IMR-90 (cell line): ENCODE data around the gene INPP5E. TPM values are rescaled to one million over a fixed set of nuclear protein-coding genes. Genes with fewer than 3 reads are reported as not detected.

Source experiments
- ATAC-seq: fragments of 200-7000 bp; cut with Tn5 transposase; 2 replicates; pipeline ENCODE4 v1.9.1; 2020; ENCODE audit warnings: low read depth, mild to moderate bottlenecking, moderate library complexity
- BruUV-seq: library from RNA; stranded (reverse); fragments of 400-500 nt; replicated peaks from 2 replicates; lab custom pipeline; 2021; lab: Mats Ljungman, UMichigan
- CTCF ChIA-PET: fragments of 300-600 bp; formaldehyde crosslinking; extraction: SDS; loops from one replicate; lab custom pipeline; 2021; ENCODE audit warnings: antibody characterized with exemption; lab: Yijun Ruan, JAX
- POLR2A ChIA-PET: fragments of 300-600 bp; sonication (Branson Sonifier 250); formaldehyde crosslinking; loops from one replicate; lab custom pipeline; 2022; ENCODE audit warnings: antibody characterized with exemption; ENCODE audit not compliant: unreplicated experiment; lab: Charles Lee
- DNase-seq: peaks from one replicate; pipeline ENCODE4 v3.0.0; 2013
- H2AFZ ChIP-seq: replicated peaks from 2 replicates; pipeline ENCODE3; 2013; ENCODE audit warnings: low read length, mild to moderate bottlenecking; ENCODE audit not compliant: poor library complexity
- H2AK5ac ChIP-seq: 2 replicates; pipeline ENCODE4 v1.6.1; 2013; ENCODE audit warnings: low read depth, low read length, inconsistent platforms
- H2AK9ac ChIP-seq: replicated peaks from 2 replicates; pipeline ENCODE3; 2013; ENCODE audit warnings: mild to moderate bottlenecking, low read depth, low read length, moderate library complexity; ENCODE audit not compliant: poor library complexity
- H2BK120ac ChIP-seq: 2 replicates; pipeline ENCODE4 v1.6.1; 2013; ENCODE audit warnings: low read depth, low read length, inconsistent platforms
- H2BK15ac ChIP-seq: 3 replicates; pipeline ENCODE4 v1.6.1; 2013; ENCODE audit warnings: low read depth, low read length, inconsistent platforms
- H2BK20ac ChIP-seq: 2 replicates; pipeline ENCODE4 v1.6.1; 2013; ENCODE audit warnings: low read depth, mild to moderate bottlenecking, inconsistent platforms, low read length, moderate library complexity
- H2BK5ac ChIP-seq: 2 replicates; pipeline ENCODE4 v1.6.1; 2013; ENCODE audit warnings: mild to moderate bottlenecking, low read depth, low read length, inconsistent platforms; ENCODE audit not compliant: poor library complexity, severe bottlenecking
- H3K14ac ChIP-seq: replicated peaks from 2 replicates; pipeline ENCODE4 v1.6.1; 2013; ENCODE audit warnings: low read depth, low read length, inconsistent platforms
- H3K18ac ChIP-seq: 2 replicates; pipeline ENCODE4 v1.6.1; 2013; ENCODE audit warnings: low read depth, low read length, control low read depth
- H3K23ac ChIP-seq: 2 replicates; pipeline ENCODE4 v1.6.1; 2013; ENCODE audit warnings: low read depth, low read length, inconsistent platforms
- H3K27ac ChIP-seq: 2 replicates; pipeline ENCODE4 v1.5.1; 2013; ENCODE audit warnings: mild to moderate bottlenecking, control low read depth, low read length; ENCODE audit not compliant: insufficient read depth
- H3K27me3 ChIP-seq: 2 replicates; pipeline ENCODE4 v1.6.1; 2013; ENCODE audit warnings: low read length; ENCODE audit not compliant: control insufficient read depth, insufficient read depth
- H3K36me3 ChIP-seq: 2 replicates; pipeline ENCODE4 v1.6.1; 2013; ENCODE audit warnings: low read length, mixed read lengths; ENCODE audit not compliant: control insufficient read depth, insufficient read depth
- H3K4ac ChIP-seq: 2 replicates; pipeline ENCODE4 v1.6.1; 2013; ENCODE audit warnings: low read depth, low read length, inconsistent platforms
- H3K4me1 ChIP-seq: 2 replicates; pipeline ENCODE4 v1.6.1; 2013; ENCODE audit warnings: low read length, mixed read lengths; ENCODE audit not compliant: control insufficient read depth, insufficient read depth
- H3K4me2 ChIP-seq: 2 replicates; pipeline ENCODE4 v1.6.1; 2013; ENCODE audit warnings: low read depth, mild to moderate bottlenecking, control low read depth, low read length, moderate library complexity
- H3K4me3 ChIP-seq: 2 replicates; pipeline ENCODE4 v1.5.1; 2013; ENCODE audit warnings: low read depth, mild to moderate bottlenecking, control low read depth, low read length, moderate library complexity; ENCODE audit not compliant: insufficient read depth
- H3K56ac ChIP-seq: 2 replicates; pipeline ENCODE4 v1.6.1; 2013; ENCODE audit warnings: low read length, inconsistent platforms; ENCODE audit not compliant: insufficient read depth; ENCODE audit errors: extremely low read depth
- H3K79me1 ChIP-seq, 2 experiments: 2 replicates each; pipeline ENCODE4 v1.6.1; 2013; ENCODE audit warnings: low read length in 2 of 2, inconsistent platforms in 1 of 2, low read depth in 1 of 2
- H3K9ac ChIP-seq: 2 replicates; pipeline ENCODE4 v1.6.1; 2013; ENCODE audit warnings: low read depth, low read length, control low read depth
- H3K9me1 ChIP-seq: 2 replicates; pipeline ENCODE4 v1.6.1; 2013; ENCODE audit warnings: low read length, inconsistent platforms; ENCODE audit not compliant: insufficient read depth
- H3K9me3 ChIP-seq: 2 replicates; pipeline ENCODE4 v1.6.1; 2013; ENCODE audit warnings: low read length; ENCODE audit not compliant: control insufficient read depth, insufficient read depth
- H4K20me1 ChIP-seq: 2 replicates; pipeline ENCODE4 v1.6.1; 2013; ENCODE audit warnings: low read length, inconsistent platforms; ENCODE audit not compliant: insufficient read depth
- H4K5ac ChIP-seq: 2 replicates; pipeline ENCODE4 v1.6.1; 2013; ENCODE audit warnings: mild to moderate bottlenecking, low read depth, low read length, control low read depth
- H4K8ac ChIP-seq, 2 experiments: 2 replicates each; pipeline ENCODE4 v1.6.1; 2013; ENCODE audit warnings: low read depth in 2 of 2, low read length in 2 of 2, control low read depth in 1 of 2, inconsistent platforms in 1 of 2
- H4K91ac ChIP-seq: 2 replicates; pipeline ENCODE4 v1.6.1; 2013; ENCODE audit warnings: low read depth, low read length, inconsistent platforms; ENCODE audit not compliant: insufficient read depth
- CEBPB ChIP-seq: IDR thresholded peaks from 2 replicates; pipeline ENCODE4 v1.6.1; 2012; ENCODE audit warnings: low read depth, low read length, improper control_type of control experiment
- CHD1 ChIP-seq: IDR thresholded peaks from 2 replicates; pipeline ENCODE4 v1.6.1; 2012; ENCODE audit warnings: low read depth, low read length, improper control_type of control experiment
- FOS ChIP-seq: fragments of 150-350 bp; IDR thresholded peaks from 2 replicates; pipeline ENCODE4 v1.6.1; 2016; ENCODE audit warnings: low read depth, low read length
- MAFK ChIP-seq: IDR thresholded peaks from 2 replicates; pipeline ENCODE4 v1.6.1; 2012; ENCODE audit warnings: low read depth, low read length, improper control_type of control experiment
- MXI1 ChIP-seq: IDR thresholded peaks from 2 replicates; pipeline ENCODE4 v1.6.1; 2012; ENCODE audit warnings: low read depth, mild to moderate bottlenecking, low read length, moderate library complexity, borderline replicate concordance
- NFE2L2 ChIP-seq: fragments of 150-350 bp; IDR thresholded peaks from 2 replicates; pipeline ENCODE4 v1.6.1; 2016; ENCODE audit warnings: low read depth, mild to moderate bottlenecking, low read length
- POLR2A ChIP-seq: IDR thresholded peaks from 2 replicates; pipeline ENCODE4 v1.6.1; 2012; ENCODE audit warnings: mild to moderate bottlenecking, low read depth, low read length
- RAD21 ChIP-seq: IDR thresholded peaks from 2 replicates; pipeline ENCODE4 v1.6.1; 2012; ENCODE audit warnings: low read length, improper control_type of control experiment
- RCOR1 ChIP-seq: IDR thresholded peaks from 2 replicates; pipeline ENCODE4 v1.6.1; 2012; ENCODE audit warnings: mild to moderate bottlenecking, low read length, improper control_type of control experiment; ENCODE audit not compliant: insufficient replicate concordance
- RFX5 ChIP-seq: IDR thresholded peaks from 2 replicates; pipeline ENCODE4 v1.8.0; 2012; ENCODE audit warnings: low read depth, mild to moderate bottlenecking, low read length, moderate library complexity
- SMC3 ChIP-seq: fragments of 150-350 bp; IDR thresholded peaks from 2 replicates; pipeline ENCODE4 v1.6.1; 2016; ENCODE audit warnings: low read depth, mild to moderate bottlenecking, antibody characterized with exemption, low read length, moderate library complexity
- WGBS, 2 experiments: methylation state at CpG; one replicate each; pipeline versions ENCODE4 v1.1.5 to v1.1.7; 2013; ENCODE audit warnings: missing lambda C conversion rate in 2 of 2; ENCODE audit not compliant: insufficient read length in 1 of 2; ENCODE audit errors: extremely low coverage in 2 of 2; 5-methylcytosine and 5-hydroxymethylcytosine counted together
- dilution Hi-C: fragments of 300-500 bp; cut with HindIII; formaldehyde crosslinking; loops from one replicate; pipeline ENCODE4 v1.14.3; 2018; ENCODE audit warnings: low sequenced_read_pairs; ENCODE audit not compliant: unreplicated experiment
- in situ Hi-C: fragments of 300-500 bp; cut with MboI; formaldehyde crosslinking; loops from 3 replicates; pipeline ENCODE4 v1.14.3; 2019; ENCODE audit warnings: low sequenced_read_pairs, inconsistent platforms, mixed read lengths
- intact Hi-C: fragments of 100-400 bp; cut with micrococcal nuclease; formaldehyde crosslinking; loops from 2 replicates; pipeline ENCODE4 v1.10.0; 2022
- polyA plus RNA-seq, 3 experiments: library from polyadenylated mRNA; depleted of rRNA; stranded (reverse); fragments of >200 nt; gene quantifications; 2 replicates each; pipeline ENCODE4 v1.2.3, GENCODE V29; 2012; ENCODE audit warnings: low replicate concordance in 1 of 3
- total RNA-seq: library from RNA; depleted of rRNA; stranded (reverse); fragments of >200 nt; gene quantifications from 2 replicates; pipeline ENCODE4 v1.2.3, GENCODE V29; 2012
- TF ChIP-seq, protein P1 (sequence below): conservative IDR thresholded peaks from 2 replicates; pipeline ENCODE4 v1.5.1; 2012; ENCODE audit warnings: mild to moderate bottlenecking, low read depth, low read length, improper control_type of control experiment
- TF ChIP-seq, protein P2 (sequence below): fragments of 150-350 bp; IDR thresholded peaks from 2 replicates; pipeline ENCODE4 v1.6.1; 2016; ENCODE audit warnings: low read depth, mild to moderate bottlenecking, low read length, moderate library complexity, borderline replicate concordance
- TF ChIP-seq, protein P3 (sequence below): fragments of 150-350 bp; IDR thresholded peaks from 2 replicates; pipeline ENCODE4 v1.6.1; 2017; ENCODE audit warnings: mild to moderate bottlenecking, antibody characterized with exemption, low read length, low read depth

The INPP5E gene
- total and polyA plus RNA-seq, 2 of the 4 experiments (the other 2 are of a cell fraction), result 1.6 to 9.4 TPM

DNA sequence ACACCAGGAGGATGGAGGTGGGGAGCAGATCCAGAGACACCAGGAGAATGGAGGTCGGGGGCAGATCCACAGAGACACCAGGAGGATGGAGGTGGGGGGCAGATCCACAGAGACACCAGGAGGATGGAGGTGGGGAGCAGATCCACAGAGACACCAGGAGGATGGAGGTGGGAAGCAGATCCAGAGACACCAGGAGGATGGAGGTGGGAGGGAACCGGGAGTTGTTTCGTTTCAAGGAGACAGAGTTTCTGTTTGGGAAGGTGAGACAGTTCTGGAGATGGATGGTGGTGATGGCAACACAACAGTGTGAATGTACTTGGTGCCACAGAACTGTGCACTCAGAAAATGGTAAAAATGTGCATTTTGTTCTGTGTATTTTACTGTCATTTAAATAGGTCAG lies 9.0 kb upstream of the INPP5E start:
- no peak overlapping the region for H3K18ac ChIP-seq
- peaks cover 15 to 31% of the 10 kb centered on the region in 2 experiments; a peak in 3 of 4 replicates for H3K79me1 ChIP-seq
- H2AK9ac ChIP-seq, result no peak overlapping the region
- no peak overlapping the region for H4K5ac ChIP-seq
- H3K56ac ChIP-seq, result no peak overlapping the region
- no peak for TF ChIP-seq CHD1
- TF ChIP-seq, protein P1, sequence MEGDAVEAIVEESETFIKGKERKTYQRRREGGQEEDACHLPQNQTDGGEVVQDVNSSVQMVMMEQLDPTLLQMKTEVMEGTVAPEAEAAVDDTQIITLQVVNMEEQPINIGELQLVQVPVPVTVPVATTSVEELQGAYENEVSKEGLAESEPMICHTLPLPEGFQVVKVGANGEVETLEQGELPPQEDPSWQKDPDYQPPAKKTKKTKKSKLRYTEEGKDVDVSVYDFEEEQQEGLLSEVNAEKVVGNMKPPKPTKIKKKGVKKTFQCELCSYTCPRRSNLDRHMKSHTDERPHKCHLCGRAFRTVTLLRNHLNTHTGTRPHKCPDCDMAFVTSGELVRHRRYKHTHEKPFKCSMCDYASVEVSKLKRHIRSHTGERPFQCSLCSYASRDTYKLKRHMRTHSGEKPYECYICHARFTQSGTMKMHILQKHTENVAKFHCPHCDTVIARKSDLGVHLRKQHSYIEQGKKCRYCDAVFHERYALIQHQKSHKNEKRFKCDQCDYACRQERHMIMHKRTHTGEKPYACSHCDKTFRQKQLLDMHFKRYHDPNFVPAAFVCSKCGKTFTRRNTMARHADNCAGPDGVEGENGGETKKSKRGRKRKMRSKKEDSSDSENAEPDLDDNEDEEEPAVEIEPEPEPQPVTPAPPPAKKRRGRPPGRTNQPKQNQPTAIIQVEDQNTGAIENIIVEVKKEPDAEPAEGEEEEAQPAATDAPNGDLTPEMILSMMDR, result no peak
- TF ChIP-seq RAD21, result no peak
- TF ChIP-seq MXI1, result no peak
- TF ChIP-seq MAFK, result no peak
- TF ChIP-seq RCOR1, result no peak
- no peak for TF ChIP-seq NFE2L2
- TF ChIP-seq CEBPB, result no peak
- TF ChIP-seq, protein P2, sequence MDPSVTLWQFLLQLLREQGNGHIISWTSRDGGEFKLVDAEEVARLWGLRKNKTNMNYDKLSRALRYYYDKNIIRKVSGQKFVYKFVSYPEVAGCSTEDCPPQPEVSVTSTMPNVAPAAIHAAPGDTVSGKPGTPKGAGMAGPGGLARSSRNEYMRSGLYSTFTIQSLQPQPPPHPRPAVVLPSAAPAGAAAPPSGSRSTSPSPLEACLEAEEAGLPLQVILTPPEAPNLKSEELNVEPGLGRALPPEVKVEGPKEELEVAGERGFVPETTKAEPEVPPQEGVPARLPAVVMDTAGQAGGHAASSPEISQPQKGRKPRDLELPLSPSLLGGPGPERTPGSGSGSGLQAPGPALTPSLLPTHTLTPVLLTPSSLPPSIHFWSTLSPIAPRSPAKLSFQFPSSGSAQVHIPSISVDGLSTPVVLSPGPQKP, result no peak
- TF ChIP-seq FOS, result no peak
- TF ChIP-seq, protein P3, sequence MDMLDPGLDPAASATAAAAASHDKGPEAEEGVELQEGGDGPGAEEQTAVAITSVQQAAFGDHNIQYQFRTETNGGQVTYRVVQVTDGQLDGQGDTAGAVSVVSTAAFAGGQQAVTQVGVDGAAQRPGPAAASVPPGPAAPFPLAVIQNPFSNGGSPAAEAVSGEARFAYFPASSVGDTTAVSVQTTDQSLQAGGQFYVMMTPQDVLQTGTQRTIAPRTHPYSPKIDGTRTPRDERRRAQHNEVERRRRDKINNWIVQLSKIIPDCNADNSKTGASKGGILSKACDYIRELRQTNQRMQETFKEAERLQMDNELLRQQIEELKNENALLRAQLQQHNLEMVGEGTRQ, result no peak
- TF ChIP-seq POLR2A, result no peak
- TF ChIP-seq RFX5, result no peak
- no peak for TF ChIP-seq SMC3
- peaks cover 22% of the 10 kb centered on the region for H4K20me1 ChIP-seq
- DNase-seq (no peak), ATAC-seq (no peak)
- POLR2A ChIA-PET, result no interaction called here
- H4K91ac ChIP-seq, result no peak overlapping the region
- H4K8ac ChIP-seq, result no peak overlapping the region
- H3K9me3 ChIP-seq, result no peaks in the 10 kb centered on the region
- CTCF ChIA-PET, result no interaction called here
- dilution Hi-C loops (no loop called here), intact Hi-C loops (no loop called here), in situ Hi-C loops (no loop called here)
- H3K23ac ChIP-seq, result no peak overlapping the region
- no peak overlapping the region for H3K27ac ChIP-seq
- H2BK120ac ChIP-seq, result no peak overlapping the region
- H3K36me3 ChIP-seq, result peaks cover 77% of the 10 kb centered on the region
- H2BK20ac ChIP-seq, result no peak overlapping the region
- no peak overlapping the region for H3K4me3 ChIP-seq
- no peaks in the 10 kb centered on the region for H3K9me1 ChIP-seq
- no peak overlapping the region for H2BK15ac ChIP-seq
- H2AFZ ChIP-seq, result no peak overlapping the region
- no peak overlapping the region for H3K9ac ChIP-seq
- 96% methylated on average over 3 of the region's 3 CpGs; no CpG with 5 or more reads in 1 of the 2 experiments for WGBS, 2 experiments
- BruUV-seq, result no TSS peak
- H3K27me3 ChIP-seq, result no peaks in the 10 kb centered on the region
- H3K4me2 ChIP-seq, result no peak overlapping the region
- H3K4ac ChIP-seq, result no peak overlapping the region
- no peak overlapping the region for H2BK5ac ChIP-seq
- no peaks in the 10 kb centered on the region for H3K4me1 ChIP-seq
- H2AK5ac ChIP-seq, result no peak overlapping the region
- H3K14ac ChIP-seq, result no peak overlapping the region
